ENCODE measurements around the gene KCNJ9.
A peak's percentile ranks its signal among the peaks of the same experiment; 100 is the strongest.

Gene KCNJ9

GRCh38 chr1:160066829-160067745, 14.3 kb upstream of the KCNJ9 start:
- no peak for DNase-seq

DNA sequence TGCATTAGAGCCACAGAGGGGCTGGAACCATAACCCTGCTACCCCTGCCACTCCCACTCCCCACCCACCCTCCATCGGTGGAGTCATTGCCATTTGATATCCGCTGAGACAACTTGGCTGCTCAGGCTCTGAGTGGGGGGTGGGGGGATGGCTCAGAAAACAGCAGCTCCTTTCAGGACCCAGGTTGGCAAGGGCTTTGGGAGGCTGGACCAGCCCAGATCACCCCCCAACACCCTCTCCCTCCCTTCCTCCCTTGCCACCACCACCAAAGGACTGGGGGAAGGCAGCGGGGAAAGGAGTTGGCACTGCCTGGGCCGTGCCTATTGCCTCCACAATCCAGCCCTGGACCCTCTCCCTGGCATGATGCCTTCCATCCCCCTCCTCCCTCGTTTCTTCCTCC, 13.1 kb upstream of the KCNJ9 start:
- DNase-seq = no peak

GRCh38 chr1:160069460-160070231, 11.7 kb upstream of the KCNJ9 start, which contains the start of gene KCNJ10:
KCNJ10 (minus strand) TSS chr1:160070160; CDS start chr1:160042532, 27,628 bp downstream.
- no peak for DNase-seq

DNA sequence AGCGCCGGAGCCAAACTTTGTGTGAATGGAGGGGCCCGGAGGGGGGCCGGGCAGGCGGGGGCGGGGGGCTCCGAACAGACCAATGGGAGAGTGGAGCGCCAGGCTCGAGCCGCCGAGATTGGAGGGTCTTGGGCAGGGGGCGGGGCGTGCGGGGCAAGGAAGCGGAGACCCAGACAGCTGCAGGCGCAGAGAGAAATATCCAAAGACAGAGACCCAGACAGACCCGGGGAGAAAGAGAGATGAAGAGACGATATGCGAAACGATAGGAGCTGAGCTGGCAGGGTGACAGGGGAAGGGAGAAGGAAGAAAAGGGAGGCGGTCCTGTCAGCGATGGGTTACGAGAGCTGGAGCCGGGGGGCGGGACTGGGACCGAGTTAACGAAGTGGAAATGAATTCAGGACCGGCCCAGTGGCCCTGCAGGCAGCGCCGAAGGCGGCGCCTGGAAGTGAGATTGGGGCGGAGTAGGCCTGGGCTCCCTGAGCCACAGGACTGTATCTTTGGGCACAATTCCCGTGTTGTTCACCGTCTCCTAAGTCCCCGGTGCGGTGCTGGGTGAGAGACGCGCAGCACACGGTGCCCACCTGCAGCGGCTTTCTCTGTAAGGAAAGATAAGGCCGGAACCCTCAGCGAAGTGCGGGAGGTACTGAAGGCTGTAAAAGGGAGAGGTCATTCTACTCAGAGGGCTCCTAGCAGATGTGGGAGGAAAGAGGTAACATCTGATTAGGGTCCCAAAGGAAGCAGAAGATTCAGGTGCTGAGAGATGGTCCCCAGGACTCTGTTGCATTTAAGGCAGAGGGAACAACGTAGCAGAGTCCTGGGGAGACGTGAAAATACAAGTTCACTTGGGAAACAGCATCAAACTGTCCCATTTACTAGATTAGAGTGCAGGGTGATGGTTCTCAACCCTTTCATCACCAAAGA, 10.8 kb upstream of the KCNJ9 start:
- DNase-seq = peak; percentile 56

GRCh38 chr1:160071289-160071688, 10.0 kb upstream of the KCNJ9 start:
- DNase-seq = no peak

- DNase-seq = no peak
These were observed 6.5 kb upstream of the KCNJ9 start for GRCh38 chr1:160074865-160075264.

GRCh38 chr1:160075836-160076235, 5.5 kb upstream of the KCNJ9 start:
- DNase-seq = no peak

- no peak for DNase-seq
These were observed 5.0 kb upstream of the KCNJ9 start for GRCh38 chr1:160076295-160076694.

GRCh38 chr1:160077486-160077885, 3.9 kb upstream of the KCNJ9 start:
- DNase-seq = no peak

- DNase-seq = peak; percentile 75
These were observed 2.7 kb upstream of the KCNJ9 start for GRCh38 chr1:160078512-160079195.

GRCh38 chr1:160079448-160079847, 1.9 kb upstream of the KCNJ9 start:
- DNase-seq = no peak

GRCh38 chr1:160080381-160081100, 797 bp upstream of the KCNJ9 start:
- no peak for DNase-seq

DNA sequence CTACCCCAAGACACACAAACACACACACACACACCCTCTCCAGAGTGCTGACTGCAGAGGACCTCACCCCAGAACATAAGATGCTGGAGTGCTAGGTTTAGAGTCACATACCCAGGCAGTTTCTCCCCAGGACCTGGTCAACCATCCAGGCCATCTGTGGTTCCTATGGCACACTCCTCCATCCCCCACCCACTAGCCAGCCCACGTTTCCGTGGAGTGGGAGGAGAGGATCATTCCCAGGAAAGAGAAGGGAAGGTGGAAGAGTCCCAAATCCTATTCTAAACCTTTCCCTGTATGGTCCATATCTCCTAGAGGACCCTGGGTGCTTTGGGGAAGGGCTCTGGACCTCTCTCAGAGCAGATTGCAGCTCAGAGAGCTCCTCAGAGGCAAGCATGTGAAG, 1.1 kb downstream of the KCNJ9 start:
- no peak for DNase-seq

GRCh38 chr1:160082926-160083325, 1.6 kb downstream of the KCNJ9 start:
- DNase-seq = no peak

DNA sequence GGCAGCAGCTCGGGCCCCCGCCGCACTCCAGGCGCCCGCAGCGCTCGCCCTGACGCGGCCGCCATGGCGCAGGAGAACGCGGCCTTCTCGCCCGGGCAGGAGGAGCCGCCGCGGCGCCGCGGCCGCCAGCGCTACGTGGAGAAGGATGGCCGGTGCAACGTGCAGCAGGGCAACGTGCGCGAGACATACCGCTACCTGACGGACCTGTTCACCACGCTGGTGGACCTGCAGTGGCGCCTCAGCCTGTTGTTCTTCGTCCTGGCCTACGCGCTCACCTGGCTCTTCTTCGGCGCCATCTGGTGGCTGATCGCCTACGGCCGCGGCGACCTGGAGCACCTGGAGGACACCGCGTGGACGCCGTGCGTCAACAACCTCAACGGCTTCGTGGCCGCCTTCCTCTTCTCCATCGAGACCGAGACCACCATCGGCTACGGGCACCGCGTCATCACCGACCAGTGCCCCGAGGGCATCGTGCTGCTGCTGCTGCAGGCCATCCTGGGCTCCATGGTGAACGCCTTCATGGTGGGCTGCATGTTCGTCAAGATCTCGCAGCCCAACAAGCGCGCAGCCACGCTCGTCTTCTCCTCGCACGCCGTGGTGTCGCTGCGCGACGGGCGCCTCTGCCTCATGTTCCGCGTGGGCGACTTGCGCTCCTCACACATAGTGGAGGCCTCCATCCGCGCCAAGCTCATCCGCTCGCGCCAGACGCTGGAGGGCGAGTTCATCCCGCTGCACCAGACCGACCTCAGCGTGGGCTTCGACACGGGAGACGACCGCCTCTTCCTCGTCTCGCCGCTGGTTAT, 2.8 kb downstream of the KCNJ9 start:
- DNase-seq = peak; percentile 74

DNA sequence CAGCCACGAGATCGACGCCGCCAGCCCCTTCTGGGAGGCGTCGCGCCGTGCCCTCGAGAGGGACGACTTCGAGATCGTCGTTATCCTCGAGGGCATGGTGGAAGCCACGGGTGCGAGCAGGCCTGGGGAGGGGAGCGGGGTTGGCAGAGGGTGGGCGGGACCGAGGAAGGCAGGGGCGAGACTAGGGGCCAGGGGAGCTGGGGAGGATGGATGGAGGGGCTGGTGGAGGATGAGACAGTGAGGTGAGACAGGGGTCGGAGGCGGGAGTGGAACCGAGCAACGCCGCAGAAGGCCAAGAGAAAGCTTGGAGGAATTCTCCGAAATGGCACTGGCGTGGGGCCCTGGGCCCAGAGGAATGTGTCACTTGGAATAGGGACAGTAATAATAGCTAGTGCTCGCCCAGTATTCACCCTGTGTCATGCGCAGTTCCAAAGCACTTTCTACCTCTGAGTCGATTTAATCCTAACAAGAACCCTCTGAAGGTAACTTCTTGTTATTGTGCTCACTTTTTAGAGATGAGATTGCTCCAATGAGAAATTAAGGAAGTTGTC, 3.5 kb downstream of the KCNJ9 start:
- no peak for DNase-seq

GRCh38 chr1:160085686-160086455, 4.5 kb downstream of the KCNJ9 start:
- peak; percentile 83 for DNase-seq

DNA sequence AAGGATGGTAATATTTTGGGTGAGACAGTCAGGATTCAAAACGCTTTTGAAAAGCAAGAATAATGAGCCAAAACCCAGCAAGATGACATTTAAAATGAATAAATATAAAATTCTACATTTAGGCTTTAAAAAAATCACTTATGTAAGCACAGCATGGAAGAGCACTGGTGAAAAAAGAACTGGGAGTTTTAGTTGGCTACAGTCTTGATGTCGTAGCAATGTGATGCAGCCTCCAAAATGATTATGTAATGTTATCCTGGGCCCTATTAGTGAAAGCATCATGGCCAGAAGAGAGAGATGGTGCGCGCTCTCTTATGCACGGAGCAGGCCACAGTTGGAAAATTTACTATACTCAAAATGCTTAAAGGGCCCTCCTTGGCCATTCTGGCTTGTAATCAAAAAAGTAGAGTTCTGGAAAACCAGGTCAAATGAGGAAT, 5.1 kb downstream of the KCNJ9 start:
- DNase-seq = no peak

GRCh38 chr1:160087118-160087662, 5.9 kb downstream of the KCNJ9 start:
- no peak for DNase-seq

Measured in activated CD4-positive, alpha-beta T cell treated with anti-CD3 and anti-CD28 coated beads, Interleukin-2, Interleukin-6, amounts not matched to agents 100 ng/mL and 50 ng/mL, durations not matched to agents 16 hours and 8 hours (primary cell).